DMS79 (cell line): ENCODE results near the gene DNM2.
"Not testable (repeated sequence)": the region's sequence is repeated elsewhere in the genome, so short reads cannot be mapped to it uniquely, and the experiment has no call there.

Experiments
- DNase-seq: peaks from one replicate; lab custom pipeline; 2025; lab: John Stamatoyannopoulos, UW

The DNM2 gene

DNA sequence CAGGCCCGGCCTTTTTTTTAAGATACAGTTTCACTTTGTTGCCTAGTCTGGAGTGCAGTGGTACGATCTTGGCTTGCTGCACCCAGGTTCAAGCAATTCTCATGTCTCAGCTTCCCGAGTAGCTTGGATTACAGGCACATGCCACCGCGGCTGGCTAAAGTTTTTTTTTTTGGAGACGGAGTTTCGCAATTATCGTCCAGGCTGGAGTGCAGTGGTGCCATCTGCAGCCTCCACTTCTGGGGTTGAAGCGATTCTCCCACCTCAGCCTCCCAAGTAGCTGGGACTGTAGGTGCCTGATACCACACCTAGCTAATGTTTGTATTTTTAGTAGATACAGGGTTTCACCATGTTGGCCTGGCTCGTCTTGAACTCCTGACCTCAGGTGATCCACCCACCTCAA, 148.6 kb downstream of the DNM2 start:
- no peak for DNase-seq

DNA sequence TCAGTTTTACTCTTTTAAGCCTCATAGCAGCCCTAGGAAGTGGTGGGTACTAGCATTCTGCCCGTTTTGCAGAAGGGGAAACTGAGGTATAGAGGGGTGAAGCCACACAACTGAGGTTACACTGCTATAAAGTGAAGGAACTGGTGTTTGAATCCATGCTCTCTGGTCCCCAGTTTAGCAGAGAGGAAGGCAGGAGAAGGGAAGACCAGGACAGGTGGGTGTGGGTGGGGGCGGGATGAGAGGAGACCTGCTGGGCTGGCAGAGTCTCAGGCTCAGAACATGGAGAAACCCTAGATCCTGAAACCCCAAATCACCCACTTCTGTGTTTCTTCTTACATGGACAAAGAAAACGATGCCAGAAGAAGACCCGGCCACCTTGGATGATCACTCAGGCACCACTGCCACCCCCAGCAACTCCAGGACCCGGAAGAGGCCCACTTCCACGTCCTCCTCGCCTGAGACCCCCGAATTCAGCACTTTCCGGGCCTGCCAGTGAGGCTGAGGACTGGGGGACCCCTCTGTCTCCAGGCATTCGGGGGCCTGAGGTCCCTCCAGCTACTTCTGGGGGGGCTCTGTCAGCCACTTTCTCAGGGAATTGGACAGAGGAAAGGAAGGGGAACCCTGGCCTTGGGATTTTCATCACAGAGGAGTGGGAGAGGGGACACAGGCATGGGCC, 151.1 kb downstream of the DNM2 start:
- no peak for DNase-seq

DNA sequence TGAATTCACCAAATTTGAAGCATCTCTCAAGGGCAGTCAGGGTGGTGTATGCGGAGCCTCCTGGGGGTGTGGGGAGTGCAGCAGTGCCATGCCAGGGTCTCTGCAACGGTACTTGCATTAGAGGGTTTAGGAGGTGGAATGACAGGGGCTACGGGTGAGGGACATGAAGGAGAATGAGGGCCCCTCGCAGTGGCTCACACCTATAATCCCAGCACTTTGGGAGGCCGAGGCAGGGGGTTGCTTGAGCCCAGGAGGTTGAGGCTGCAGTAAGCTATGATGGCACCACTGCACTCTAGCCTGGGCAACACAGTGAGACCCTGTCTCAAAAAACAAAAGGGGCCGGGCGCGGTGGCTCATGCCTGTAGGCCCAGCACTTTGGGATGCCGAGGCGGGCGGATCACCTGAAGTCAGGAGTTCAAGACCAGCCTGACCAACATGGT, 152.0 kb downstream of the DNM2 start:
- not testable (repeated sequence) for DNase-seq

DNA sequence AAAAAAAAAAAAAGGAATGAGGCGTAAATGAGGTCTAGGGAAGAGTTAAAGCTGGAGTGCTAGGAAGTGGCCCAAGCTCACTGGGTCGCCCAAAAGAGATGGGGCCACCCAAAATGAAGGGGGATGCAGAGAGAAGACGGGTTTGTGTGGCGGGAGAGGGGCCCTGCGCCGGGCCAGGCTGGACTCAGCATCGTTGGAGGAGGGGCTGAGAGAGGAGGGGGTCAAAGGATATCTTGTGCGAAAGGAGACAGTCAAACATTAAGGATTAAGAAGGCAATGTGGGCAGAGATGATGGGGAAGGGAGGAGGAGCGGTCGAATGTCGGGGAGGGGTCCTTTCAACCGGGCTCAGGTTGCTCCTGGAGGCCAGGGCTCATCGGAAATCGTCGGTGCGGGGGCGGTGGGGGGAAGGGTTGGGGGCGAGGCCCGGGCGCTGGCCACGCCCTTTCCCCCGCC, 152.6 kb downstream of the DNM2 start:
- DNase-seq: no peak

DNA sequence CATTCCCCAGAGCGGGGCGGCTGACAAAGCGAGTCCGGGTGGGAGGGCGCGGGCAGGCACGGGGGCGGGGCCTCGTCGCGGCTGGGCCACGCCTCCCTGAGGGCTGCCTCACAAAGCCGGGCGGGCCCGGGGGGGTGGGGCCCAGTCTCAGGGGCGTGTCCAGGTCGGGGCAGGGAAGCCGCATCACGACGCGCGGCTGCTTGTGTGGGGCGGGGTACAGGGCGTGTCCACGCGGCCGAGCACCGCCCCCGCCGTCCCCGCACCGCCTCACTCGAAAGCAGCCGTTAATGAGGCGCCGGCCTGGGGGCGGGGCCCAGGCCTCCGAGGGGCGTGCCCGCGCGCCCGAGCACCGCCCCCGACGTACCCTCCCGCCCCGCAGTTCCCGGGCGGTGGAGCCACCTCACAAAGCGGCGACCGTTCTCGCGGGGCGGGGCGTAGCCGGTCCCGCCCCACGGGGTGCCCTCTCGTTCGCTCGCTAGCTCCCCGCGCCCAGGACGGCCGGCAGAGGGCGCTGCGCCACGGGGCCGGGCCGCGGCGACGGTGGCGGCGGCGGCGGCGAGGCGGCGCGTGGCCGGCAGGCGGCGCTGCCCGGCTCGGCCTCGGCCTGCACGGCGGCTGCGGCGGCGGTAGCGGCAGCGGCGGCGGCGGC, 153.2 kb downstream of the DNM2 start, which contains the start of gene CARM1:
CARM1 (plus strand) TSS at position 599 of the 649 bp plus-strand sequence. CDS start 150 bp downstream, outside the sequence.
- DNase-seq: peak; percentile 91

DNA sequence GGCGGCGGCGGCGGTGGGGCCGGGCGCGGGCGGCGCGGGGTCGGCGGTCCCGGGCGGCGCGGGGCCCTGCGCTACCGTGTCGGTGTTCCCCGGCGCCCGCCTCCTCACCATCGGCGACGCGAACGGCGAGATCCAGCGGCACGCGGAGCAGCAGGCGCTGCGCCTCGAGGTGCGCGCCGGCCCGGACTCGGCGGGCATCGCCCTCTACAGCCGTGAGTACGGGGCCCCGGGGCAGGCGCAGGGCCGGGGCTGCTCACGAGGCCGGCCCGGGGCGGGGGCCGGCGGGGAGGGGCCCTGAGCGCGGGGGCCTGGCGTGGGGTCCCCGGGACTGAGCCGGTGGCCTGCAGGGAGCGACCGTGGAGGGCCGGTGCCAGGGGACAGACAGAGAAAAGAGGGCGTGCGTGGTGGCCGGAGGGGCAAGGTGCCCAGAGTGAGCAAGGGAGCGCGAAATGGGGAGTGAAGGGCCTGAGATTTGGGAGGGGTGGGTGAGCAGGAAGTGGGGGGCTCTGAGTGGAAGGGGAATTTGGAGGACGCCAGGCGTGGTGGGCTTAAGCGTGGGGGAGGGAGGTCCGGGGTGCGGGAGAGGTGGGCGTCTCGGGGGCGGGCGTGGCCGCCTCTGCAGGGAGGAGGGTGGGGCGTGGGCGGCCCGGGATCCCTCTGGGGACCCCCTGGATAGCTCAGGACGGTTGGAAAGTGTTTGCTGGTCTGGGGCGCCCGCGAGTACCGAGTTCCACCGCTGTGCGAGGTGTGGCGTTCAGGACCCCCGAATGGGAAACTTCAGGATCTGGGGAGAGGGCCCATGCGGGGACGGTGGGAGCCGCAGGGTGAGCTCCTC, 154.0 kb downstream of the DNM2 start:
- DNase-seq: no peak

DNA sequence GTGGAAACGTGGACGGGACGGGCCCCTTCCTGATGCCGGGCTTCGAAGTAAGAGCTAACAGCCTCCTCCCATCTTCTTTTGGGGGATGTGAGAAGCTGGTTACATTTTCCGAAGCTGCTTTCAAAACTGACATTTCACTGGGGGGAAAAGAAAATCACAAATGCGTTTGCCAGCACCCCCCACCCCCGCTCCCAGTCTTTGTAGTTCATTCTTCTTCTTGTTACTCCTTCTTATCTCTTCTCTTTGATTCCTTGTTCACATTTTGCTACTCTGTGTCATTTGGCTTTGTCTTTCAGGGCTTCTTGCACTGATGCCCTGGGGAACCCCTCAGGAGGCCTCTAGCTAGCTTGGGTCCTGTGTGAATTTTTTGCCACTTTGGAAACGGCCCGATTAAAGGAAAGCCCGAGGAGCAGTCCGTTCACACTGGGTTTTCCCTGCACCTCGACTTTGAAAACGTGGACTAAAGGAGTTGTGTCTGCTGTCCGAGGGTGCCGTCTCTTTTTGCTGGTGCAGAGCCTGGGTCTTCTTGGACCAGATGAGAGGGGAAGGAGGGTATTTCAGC, 154.7 kb downstream of the DNM2 start:
- no peak for DNase-seq

DNA sequence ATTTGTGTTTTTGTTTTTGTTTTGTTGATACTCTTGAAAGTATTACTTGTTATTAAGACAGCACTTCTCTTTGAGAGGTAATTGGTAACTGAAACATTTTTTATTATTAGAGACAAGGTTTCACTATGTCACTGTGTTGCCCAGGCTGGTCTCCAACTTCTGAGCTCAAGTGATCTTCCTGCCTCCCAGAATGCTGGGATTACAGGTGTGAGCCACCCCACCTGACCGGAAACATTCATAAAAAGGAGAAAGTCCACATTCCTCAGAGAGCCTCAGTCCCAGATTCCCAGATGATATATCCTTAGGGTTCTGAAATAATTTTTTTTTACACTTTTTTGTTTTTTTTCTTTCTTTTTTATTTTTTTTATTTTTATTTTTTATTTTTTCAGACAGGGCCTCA, 156.1 kb downstream of the DNM2 start:
- no peak for DNase-seq

DNA sequence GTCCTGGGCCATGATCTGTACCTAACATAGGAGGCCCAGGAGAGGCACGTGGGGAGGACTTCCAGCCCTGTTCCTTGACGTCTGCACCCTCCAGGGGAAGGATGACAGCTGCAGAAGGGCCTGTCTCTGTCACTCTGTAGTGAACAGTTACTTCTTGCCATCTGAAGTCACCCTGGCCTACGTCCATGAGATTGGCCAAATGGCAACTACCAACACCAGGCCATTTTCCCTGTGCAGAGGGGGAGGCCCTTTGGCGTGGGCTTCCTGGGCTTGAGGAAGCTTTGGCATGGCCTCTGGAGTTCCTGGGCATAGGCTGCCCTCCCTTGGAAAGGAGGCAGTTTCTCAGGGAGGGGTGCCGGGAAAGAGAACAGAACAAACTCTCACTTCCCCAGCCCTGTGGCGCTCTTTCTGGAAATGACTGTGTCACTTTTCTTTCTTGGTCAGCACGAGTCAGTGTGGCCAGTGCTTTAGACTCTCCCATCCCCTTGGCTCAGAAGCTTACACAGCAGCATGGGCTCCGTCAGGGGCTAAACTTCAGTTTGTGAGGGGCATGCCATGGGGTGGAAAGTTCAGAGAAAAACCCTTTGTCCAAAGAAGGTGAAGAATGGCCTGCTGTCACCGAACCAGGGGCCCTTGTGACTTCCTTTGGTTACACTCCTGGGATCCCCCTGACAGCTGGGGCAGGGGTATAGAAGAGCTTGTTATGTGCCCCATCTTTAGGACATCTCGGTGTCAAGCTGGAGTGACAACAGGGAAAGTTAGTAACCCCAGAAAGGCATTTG, 158.8 kb downstream of the DNM2 start:
- no peak for DNase-seq

DNA sequence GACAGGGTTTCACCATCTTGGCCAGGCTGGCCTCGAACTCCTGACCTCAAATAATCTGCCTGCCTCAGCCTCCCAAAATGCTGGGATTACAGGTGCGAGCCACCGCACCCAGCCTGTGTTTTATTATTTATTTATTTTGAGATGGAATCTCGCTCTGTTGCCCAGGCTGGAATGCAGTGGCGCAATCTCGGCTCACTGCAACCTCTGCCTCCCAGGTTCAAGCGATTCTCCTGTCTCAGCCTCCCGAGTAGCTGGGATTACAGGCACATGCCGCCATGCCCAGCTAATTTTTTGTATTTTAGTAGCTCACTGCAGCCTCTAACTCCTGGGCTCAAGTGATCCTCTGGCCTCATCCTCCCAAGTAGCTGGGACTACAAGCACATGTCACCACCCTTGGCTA, 159.7 kb downstream of the DNM2 start:
- not testable (repeated sequence) for DNase-seq

DNA sequence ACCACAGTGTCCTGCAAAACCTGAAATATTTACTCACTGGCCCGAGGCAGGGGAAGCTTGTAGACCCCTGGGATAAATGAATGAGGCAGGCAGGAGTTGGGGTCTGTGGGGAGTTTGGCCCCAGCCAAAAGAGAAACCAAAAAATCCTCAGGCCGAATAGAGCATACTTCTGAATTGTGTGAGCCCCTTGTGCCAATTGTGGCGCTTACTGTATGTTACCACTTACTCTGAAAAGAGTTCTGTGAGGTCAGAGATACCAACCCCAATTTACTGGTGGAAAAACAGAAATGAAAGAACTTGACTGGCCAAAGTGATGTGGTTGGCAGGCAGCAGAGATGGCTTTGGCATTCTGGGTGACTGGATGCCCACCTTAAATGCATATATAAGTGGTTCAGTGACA, 160.4 kb downstream of the DNM2 start:
- no peak for DNase-seq
